NCI-H1694 (cell line): ENCODE data around the gene ECHS1.
"Not testable (repeated sequence)": the region's sequence is repeated elsewhere in the genome, so short reads cannot be mapped to it uniquely, and the experiment has no call there.

ENCODE experiments used
- DNase-seq: peaks from one replicate; lab custom pipeline; 2025; lab: John Stamatoyannopoulos, UW

Gene ECHS1

GRCh38 chr10:133399123-133399601, 26.0 kb upstream of the ECHS1 start:
- DNase-seq: no peak

DNA sequence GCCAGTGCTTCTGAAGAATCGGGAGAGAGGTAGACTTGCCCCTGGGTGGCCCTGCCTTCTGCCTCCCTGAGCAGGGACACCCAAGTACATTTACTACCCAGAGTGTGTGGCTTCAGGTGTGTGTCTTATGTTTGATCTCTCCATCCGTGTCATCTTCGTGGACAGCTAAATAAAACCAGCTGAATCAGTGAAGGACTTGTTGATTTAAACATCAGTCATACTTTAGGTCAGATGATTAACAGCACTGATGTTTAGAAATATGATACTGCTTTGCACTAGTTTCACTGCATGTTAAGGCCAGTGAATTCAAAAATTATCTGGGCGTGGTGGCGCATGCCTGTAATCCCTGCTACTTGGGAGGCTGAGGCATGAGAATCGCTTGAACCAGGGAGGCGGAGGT, 24.8 kb upstream of the ECHS1 start:
- no peak for DNase-seq

DNA sequence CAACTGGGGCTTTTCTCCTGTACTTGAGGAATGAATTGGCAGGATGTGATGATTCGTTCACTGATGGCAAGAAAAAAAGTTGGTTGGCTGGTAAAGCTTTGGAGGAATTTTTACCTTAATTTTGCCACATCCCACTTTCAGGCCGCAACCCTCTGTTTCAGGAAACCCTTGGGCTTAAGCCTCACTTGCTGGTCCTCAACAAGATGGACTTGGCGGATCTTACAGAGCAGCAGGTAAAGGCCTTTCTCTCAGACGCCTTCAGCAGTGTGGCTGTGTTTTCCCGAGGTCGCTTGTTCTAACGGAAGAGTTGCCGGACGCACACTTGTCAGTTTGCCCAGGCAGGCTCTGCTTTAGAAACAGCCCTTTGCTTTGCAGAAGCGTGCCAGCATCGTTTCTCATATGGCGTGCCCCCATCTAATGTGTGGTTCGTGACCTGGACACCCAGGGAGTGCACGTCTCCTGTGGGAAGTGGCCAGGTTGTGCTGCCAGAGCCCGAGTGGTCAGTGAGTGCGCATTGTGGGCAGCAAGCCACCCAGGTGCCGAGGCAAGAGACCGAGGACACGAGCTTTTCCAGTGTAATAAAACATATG, 23.0 kb upstream of the ECHS1 start:
- DNase-seq: no peak

DNA sequence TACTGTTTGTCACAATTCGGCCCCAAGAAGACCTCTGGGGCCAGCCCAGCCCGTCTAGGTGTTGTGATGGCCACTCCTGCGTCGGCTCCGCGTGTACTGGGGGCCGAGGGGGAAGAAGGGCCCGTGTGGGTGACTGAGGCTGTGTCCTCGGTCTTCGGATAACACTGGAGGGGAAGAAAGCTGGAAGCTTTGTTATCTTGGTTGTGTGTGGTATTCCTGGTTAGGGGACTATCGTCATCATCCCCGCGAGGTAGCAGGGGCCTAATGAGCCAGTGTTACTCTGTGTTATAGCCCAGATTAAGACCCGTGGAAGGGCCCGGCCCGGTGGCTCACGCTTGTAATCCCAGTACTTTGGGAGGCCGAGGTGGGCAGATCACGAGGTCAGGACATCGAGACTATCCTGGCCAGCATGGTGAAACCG, 21.7 kb upstream of the ECHS1 start:
- DNase-seq: no peak

DNA sequence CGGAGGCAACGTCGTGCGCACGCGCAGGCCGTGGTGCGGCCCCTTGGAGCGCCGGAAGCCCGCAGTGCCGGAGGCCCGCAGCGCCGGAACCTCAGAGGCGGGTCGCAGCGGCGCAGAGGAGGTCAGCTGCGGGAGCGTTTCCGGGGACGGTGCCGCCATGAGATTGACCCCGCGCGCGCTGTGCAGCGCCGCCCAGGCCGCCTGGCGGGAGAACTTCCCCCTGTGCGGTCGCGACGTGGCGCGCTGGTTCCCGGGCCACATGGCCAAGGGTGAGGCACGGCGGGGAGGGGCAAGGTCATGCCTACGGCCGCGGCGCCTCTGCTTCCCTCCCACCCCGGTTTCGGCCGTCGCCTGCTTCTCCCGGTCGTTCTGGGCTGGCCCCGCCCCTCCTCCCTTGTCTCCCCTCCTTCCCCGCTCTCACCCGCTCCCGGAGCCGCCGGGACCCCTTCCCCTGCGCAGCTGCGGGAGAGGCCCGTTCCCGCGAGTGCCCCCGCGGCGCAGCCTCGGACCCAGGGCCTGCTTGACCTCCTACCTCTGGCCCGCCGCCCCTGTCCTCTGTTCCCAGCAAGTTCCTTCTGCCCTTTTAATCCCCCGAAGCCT, 21.0 kb upstream of the ECHS1 start, which contains the start of gene MTG1:
Gene MTG1 (plus strand): TSS at position 94 of the 600 bp plus-strand sequence. CDS start 64 bp downstream, at position 158.
- DNase-seq: no peak

DNA sequence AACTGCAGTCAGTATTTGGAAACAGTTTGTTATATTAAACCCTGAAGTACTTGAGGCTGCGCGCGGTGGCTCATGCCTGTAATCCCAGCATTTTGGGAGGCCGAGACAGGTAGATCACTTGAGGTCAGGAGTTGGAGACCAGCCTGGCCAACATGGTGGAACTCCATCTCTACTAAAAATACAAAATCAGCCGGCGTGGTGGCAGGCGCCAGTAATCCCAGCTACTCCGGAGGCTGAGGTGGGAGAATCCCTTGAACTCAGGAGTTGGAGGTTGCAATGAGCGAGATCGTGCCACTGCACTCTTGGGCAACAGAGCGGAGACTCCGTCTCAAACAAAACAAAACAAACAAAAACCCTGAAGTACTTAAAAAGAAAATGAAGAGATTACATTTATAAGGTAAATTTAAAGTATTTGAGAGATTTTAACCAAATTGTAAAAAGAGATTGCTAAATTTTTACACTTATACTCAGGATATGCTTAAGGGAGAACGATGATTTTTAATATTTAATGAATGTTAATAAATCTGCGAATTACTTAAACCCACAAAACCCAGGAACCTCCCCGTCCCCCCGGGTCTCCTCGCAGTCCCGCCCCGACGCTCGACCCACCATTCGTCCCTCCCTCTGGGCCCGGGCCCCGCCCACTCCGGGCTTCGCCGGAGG, 20.4 kb upstream of the ECHS1 start:
- no peak for DNase-seq

- no peak for DNase-seq
Observed at GRCh38 chr10:133391761-133392518, 18.8 kb upstream of the ECHS1 start.

DNA sequence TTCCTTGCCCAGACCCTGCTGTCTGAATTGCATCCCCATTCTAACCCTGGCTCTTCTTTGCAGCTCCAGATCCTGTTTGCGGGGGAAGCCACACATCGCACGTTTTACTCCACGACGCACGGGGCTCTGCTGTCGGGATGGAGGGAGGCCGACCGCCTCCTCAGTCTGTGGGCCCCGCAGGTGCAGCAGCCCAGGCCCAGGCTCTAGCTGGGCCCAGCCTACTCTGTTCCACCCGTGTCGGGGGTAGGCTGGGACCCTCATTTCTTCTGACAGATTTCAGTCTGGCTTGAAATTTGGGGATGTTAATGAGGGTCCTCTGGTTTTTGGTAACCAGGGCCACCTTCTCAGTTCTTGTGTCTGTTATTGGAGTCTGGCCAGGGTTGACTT, 18.1 kb upstream of the ECHS1 start:
- no peak for DNase-seq

DNA sequence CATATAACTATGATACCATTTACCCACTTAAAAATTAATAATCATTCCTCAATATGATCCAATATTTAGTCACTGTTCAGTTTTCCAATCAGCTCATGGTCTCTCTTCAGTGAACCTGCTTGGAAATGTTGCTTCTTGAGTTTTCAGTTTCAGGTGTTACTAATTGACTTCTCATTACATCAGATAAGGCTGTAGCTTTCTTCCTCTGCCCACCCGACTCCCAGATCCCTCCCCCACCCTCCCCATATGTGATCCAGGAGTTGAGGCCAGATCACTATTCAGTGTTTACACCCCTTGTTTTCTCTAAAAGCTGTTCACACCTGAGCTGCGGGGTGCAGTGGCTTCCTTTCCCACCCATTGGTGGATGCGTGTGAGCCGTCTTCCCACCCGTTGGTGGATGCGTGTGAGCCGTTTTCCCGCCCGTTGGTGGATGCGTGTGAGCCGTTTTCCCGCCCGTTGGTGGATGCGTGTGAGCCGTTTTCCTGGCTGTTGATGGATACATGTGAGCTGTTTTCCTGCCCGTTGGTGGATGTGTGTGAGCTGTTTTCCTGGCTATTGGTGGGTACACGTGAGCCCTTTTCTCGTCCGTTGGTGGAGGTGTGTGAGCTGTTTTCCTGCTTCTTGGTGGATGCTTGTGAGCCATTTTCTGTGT, 17.6 kb upstream of the ECHS1 start:
- no peak for DNase-seq

GRCh38 chr10:133388973-133389818, 16.0 kb upstream of the ECHS1 start:
- DNase-seq: no peak

DNA sequence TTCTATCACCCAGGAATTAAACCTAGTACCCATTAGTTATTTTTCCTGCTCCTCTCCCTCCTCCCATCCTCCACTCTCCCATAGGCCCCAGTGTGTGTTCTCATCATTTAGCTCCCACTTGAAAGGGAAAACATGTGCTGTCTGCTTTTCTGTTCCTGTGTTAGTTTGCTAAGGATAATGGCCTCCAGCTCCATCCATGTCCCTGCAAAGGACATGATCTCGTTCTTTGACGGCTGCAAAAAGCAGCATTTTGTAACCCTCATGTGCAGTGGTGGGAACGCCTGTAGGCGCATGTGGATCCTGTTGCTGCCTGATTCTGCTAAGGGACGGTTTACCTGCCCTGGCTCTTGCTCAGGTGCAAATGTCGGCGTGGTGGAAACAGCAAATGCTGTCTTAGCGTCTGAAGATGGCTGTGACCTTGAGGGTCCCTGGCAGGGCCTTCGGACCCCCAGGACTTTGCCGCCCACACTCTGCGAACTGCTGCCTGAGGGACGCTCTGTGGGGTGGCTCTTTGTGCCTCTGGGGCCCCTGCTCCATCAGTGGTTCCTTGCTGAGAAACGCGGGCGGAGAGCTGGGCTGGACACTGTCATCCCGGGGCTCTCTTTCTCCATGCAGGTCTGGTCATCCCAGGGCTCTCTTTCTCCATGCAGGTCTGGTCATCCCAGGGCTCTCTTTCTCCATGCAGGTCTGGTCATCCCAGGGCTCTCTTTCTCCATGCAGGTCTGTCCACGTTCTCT, 15.2 kb upstream of the ECHS1 start:
- DNase-seq: no peak

DNA sequence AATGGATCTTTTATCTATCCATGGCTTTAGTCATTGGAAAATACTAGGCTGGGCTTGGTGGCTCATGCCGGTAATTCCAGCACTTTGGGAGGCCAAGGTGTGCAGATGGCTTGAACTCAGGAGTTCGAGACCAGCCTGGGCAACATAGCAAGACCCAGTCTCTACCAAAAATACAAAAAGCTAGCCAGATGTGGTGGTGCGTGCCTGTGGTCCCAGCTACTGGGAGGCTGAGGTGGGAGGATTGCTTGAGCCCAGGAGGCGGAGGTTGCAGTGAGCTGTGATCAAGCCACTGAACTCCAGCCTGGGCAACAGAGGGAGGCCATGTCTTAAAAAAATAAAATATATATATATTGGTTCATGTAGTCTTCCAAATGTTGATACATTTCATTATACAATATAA, 13.8 kb upstream of the ECHS1 start:
- DNase-seq: not testable (repeated sequence)

DNA sequence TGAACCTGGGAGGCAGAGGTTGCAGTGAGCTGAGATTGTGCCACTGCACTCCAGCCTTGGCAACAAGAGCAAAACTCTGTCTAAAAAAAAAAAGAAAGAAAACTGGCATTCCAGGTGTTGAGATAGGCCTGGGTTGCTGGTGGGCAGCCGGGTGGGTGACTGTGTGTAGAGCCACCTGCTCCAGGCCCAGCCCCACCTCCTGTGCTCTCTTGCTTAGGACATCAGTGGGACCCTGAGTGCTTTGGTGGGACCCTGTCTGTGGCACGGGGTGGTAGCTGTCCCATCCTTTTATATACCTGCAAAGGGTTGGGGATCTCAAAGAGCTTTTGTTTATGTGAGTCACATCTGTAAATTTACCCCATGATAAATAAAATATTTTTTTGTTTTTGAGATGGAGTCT, 12.1 kb upstream of the ECHS1 start:
- no peak for DNase-seq

GRCh38 chr10:133384071-133384470, 10.9 kb upstream of the ECHS1 start:
- no peak for DNase-seq

DNA sequence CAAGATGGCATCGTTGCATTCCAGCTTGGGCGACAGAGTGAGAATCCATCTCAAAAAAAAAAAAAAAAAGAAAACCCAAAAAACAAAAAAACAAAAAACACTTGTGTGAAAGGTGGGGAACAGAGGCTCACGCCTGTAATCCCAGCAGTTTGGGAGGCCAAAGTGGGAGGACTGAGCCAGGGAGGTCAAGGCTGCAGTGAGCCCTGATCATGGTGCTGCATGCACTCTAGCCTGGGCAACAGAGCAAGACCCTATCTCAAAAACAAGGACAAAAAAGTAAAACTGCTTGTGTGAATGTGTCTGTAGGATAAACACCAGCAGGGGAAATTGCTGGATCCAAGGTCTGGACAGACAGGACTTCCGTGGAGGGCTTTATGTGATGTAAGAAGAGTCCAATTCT, 10.4 kb upstream of the ECHS1 start:
- no peak for DNase-seq

GRCh38 chr10:133381036-133381435, 7.9 kb upstream of the ECHS1 start:
- DNase-seq: no peak

GRCh38 chr10:133379801-133380666, 6.9 kb upstream of the ECHS1 start:
- DNase-seq: no peak

DNA sequence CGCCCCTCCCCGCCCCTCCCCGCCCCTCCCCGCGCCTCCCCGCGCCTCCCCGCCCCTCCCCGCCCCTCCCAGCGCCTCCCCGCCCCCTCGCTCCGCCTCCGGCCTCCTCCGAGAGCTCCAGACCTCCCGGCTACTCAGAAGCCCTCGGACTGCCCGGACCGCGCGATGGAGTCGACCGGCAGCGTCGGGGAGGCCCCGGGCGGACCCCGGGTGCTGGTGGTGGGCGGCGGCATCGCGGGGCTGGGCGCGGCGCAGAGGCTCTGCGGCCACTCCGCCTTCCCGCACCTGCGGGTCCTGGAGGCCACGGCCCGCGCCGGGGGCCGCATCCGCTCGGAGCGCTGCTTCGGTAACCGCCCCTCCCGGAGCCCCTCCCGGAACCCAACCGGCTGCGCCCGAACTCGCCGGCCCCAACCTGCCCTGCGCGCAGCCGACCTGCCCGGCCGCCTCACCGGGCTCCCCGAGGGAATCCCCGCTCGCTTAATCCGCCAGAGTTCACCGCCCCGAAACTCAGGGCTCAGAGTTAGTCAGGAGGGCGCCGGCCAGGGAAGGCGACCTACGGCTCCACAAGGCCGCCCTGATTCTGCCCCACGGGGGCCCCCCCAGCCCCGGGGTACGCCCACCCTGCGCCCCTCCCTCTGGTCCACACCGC, 6.1 kb upstream of the ECHS1 start, which contains the start of gene PAOX:
Gene PAOX (plus strand): TSS at position 111 of the 649 bp plus-strand sequence. CDS start 55 bp downstream, at position 166.
- no peak for DNase-seq
